Measurements from ENCODE around the gene NCDN. TPM values are rescaled to one million over a fixed set of nuclear protein-coding genes. Genes with fewer than 3 reads are reported as not detected.

Gene NCDN
- total RNA-seq, 2 donors from 2014 or later = 21.0 to 39.0 TPM

DNA sequence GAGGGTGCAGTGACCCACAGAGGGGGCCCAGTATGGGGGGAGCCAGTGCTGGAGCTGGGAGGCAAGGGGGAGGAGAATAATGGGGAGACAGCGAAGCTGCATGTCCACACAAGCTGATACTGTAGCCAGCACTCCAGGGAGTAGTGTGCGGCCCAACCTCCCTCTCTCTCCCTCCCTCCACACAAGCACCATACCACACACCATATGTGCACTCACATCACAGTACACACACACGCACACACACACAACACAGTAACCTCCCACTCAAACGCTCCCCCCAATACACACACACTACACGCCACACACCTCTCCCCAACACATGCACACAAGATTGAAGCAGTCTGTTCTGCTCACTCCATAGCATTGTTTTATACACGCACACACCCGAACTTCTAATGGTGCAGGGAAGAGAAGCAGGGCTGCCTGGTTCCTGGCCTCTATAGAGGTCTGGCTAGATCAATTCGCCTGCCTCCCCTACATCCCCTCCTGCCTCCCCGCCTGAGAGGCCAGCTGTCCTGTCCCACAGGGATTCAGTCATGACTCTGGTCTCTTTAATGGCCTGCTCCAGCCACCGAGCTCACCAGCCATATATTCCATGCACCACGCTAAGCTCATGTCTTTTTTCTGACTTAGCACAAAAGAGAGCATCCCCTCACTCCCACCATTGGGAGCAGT is 3.8 kb downstream of the NCDN start:
- no peak for TF ChIP-seq CTCF (IDR thresholded peaks at IDR 0.05)
- no peak for ATAC-seq (ENCODE audit: insufficient number of reproducible peaks, low FRiP score, low read depth)
- DNase-seq (ENCODE audit: low spot score) = no peak
- Histone ChIP-seq H3K27me3 (replicated peaks; ENCODE audit: insufficient read depth) (no peaks in the 10 kb centered on the region), H3K4me3 (peak overlapping the region; percentile 52), H3K27ac (no peak overlapping the region), H3K4me1 (ENCODE audit: control insufficient read depth in 1 of 2, low read depth in 2 of 2) (peaks cover 6 to 32% of the 10 kb centered on the region in 2 donors), H3K36me3 (peaks cover 3% of the 10 kb centered on the region), H3K9me3 (no peaks in the 10 kb centered on the region)

GRCh38 chr1:35561972-35562680 is 4.5 kb downstream of the NCDN start:
- no peak overlapping the region for H3K27ac ChIP-seq
- DNase-seq (ENCODE audit: low spot score) (no peak), ATAC-seq (ENCODE audit: insufficient number of reproducible peaks, low FRiP score, low read depth) (no peak)
- no peak overlapping the region for H3K4me3 ChIP-seq
- H3K4me1 ChIP-seq (ENCODE audit: control insufficient read depth in 1 of 2, low read depth in 2 of 2) = peaks cover 6 to 29% of the 10 kb centered on the region in 2 donors
- TF ChIP-seq CTCF (IDR thresholded peaks at IDR 0.05) = no peak
- H3K36me3 ChIP-seq = peaks cover 3% of the 10 kb centered on the region
- H3K9me3 ChIP-seq = no peaks in the 10 kb centered on the region
- no peaks in the 10 kb centered on the region for H3K27me3 ChIP-seq (replicated peaks; ENCODE audit: insufficient read depth)

- Histone ChIP-seq H3K27me3 (replicated peaks; ENCODE audit: insufficient read depth) (no peaks in the 10 kb centered on the region), H3K9me3 (no peaks in the 10 kb centered on the region), H3K4me1 (ENCODE audit: control insufficient read depth in 1 of 2, low read depth in 2 of 2) (peaks cover 6 to 25% of the 10 kb centered on the region in 2 donors), H3K36me3 (peaks cover 3% of the 10 kb centered on the region), H3K4me3 (no peak overlapping the region), H3K27ac (no peak overlapping the region)
- ATAC-seq (ENCODE audit: insufficient number of reproducible peaks, low FRiP score, low read depth) = no peak
- no peak for TF ChIP-seq CTCF (IDR thresholded peaks at IDR 0.05)
- DNase-seq (ENCODE audit: low spot score) = no peak
Measured at GRCh38 chr1:35563166-35563565, 5.6 kb downstream of the NCDN start.

GRCh38 chr1:35564037-35564883 is 6.7 kb downstream of the NCDN start:
- Histone ChIP-seq H3K4me3 (no peak overlapping the region), H3K9me3 (no peaks in the 10 kb centered on the region), H3K36me3 (peaks cover 3% of the 10 kb centered on the region), H3K4me1 (ENCODE audit: control insufficient read depth in 1 of 2, low read depth in 2 of 2) (peaks cover 6 to 18% of the 10 kb centered on the region in 2 donors), H3K27ac (no peak overlapping the region), H3K27me3 (replicated peaks; ENCODE audit: insufficient read depth) (no peaks in the 10 kb centered on the region)
- DNase-seq (ENCODE audit: low spot score) = peak; percentile 43
- peak; percentile 78 for TF ChIP-seq CTCF (IDR thresholded peaks at IDR 0.05)
- no peak for ATAC-seq (ENCODE audit: insufficient number of reproducible peaks, low FRiP score, low read depth)
